Raji (cell line): ENCODE data around the gene PARVB.

ENCODE experiments used
- POLR2A ChIP-seq: IDR thresholded peaks from 2 replicates; pipeline ENCODE4 v1.6.1; 2011; ENCODE audit warnings: low read depth, low read length, control low read depth; ENCODE audit not compliant: insufficient read depth

Gene PARVB

DNA sequence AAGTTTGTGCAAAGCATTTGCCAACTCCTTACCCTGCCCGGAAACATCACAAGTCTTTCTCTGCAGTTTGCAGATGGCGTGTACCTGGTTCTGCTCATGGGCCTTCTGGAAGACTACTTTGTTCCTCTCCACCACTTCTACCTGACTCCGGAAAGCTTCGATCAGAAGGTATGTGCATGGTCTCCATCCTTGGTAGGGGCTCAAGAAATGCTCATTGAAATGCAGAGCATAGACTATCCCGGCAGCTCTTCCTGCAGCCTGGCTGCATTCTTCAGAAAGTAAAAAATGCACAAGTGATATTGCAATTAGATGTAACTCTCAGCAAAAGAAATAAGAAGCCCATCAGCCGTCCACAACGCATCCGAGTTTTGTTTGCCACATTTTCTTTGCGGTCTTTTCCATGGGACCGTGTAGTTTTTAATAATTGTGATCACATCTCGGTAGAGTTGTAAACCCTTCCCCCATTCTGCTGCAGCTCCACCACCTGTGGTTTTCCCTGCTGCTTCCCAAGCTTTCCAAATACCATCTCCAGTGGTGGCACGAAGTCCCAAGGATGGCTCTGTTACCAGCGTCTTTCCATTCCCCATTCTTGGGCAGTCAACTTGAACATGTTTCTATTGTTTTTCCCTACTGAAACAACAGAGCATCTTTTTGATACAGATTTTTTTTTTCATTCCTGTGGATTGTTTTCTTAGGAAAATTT is 134.0 kb downstream of the PARVB start:
- no peak for TF ChIP-seq POLR2A

DNA sequence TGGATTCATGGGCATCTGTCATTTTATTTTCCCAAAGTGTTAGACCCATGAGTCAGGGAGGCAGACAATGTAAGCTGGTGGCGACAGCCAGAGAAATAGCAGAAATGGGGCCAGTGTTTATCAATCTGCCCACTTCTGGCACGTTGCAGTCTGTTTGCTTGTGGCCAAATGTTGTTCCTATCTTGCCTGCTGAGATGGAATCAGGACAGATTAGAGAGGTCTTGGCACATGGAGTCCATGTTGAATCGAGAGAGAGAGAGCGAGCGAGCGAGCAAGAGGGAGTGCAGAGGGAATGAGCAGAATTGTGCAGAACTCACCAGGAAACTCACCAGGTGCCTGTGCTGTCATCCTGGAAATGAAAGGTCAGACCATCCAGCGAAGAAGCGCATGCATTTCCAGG is 134.7 kb downstream of the PARVB start:
- TF ChIP-seq POLR2A: no peak

DNA sequence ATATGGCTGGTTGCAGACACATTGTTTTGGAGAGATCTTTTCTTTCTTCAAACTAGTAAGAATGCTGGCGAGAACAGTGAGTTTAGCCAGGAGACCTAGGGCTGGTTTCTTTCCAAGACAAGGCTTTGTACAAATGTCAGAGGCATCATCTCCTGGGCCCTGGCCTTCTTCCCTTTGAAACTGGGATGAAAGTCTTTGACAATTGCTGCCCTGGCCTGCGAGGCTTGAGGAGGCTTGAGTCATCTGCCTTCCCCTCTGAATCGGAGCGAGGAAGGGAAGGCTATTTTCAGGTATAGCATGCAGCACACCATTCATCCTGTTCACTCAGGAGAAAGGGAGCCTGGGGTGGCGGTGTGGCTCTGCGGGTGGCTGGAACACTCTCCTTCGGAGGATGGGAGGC is 135.1 kb downstream of the PARVB start:
- TF ChIP-seq POLR2A: no peak

DNA sequence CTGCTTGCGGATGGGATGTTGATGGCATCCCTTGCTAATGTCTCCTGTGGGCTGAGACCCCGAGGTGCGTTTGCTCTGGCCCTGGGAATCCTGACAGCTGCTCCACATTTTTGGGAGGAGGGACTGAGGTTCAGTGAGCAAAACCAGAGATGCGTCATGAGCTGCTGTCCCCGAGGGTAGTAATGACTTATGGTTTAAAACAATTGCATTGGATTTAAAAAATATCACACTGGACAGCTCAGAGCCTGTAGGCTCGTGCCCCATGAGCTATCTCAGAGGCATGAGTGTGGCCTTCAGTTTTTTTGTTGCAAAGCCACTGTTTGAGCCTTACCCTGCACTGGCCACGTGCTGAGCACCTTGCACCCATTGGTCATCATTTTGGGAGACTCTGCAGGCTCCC is 135.7 kb downstream of the PARVB start:
- TF ChIP-seq POLR2A: no peak

DNA sequence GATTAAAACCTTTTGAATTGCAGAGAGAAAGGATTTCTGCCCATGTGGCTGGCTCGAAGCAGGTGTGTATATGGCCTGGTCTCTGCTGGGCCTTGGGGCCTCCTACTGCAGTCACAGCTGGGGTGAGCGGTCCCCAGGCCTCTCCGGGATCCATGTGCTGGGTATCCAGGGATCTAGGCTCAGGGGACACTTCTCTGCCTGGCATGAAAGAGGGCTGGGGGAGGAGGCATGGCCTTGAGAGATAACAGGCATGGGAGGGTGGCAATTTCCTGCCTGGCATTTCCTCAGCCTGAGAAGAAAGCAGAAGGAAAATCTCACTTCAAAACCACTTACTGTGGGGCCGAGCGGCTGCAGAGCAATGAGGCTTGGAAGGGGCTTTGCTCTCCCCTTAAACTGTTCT is 136.3 kb downstream of the PARVB start:
- no peak for TF ChIP-seq POLR2A

DNA sequence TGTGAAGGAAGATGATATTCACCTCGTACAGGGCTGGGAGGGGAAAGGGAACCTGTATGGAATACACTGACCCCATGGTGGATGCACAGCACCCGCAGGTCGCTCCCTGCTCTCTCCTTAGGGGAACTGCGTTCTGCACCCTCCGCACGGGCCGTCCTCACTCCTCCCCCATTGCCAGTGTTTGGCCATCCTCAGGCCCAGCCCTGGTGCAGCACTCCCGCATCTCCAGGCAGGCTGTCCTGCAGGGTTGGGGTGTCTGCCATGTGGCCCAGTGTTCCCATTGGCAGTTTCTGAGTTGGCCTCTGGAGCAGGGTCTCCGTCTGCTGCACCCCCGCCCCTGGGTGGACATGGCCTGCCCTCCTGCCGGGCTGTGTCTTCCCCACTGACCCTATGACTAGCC is 137.6 kb downstream of the PARVB start:
- TF ChIP-seq POLR2A: no peak

DNA sequence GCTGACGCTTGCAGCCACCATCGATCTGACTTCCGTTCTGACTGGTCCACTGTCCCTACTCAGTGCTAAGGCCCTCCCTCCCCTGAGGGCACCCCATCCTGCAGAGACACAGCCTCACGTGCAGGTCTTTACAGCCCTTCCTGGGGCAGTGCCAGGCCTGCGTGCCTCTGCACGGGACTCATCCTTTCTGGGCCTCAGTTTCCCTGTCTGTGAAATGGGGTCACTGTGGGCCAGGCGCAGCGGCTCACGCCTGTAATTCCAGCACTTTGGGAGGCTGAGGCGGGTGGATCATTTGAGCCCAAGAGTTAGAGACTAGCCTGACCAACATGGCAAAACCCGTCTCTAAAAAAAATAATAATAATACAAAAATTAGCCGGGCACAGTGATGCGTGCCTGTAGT is 138.9 kb downstream of the PARVB start:
- TF ChIP-seq POLR2A: no peak

DNA sequence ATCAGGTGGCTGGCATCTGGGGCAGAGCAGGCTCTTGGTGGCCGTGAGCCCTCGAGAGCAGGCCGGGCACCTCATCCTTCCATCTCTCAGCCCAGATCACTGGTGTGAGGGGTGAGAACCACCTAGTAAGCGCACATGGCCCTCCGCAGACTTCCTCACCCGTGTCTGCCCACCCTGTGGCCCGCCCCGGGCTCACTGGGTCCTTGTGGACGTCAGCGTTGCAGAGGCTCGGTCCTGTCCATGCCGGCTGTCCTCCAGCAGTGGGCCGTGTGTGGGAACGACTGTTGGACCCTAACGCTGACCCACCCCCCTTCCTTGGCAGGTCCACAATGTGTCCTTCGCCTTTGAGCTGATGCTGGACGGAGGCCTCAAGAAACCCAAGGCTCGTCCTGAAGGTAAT is 139.4 kb downstream of the PARVB start:
- TF ChIP-seq POLR2A: no peak

DNA sequence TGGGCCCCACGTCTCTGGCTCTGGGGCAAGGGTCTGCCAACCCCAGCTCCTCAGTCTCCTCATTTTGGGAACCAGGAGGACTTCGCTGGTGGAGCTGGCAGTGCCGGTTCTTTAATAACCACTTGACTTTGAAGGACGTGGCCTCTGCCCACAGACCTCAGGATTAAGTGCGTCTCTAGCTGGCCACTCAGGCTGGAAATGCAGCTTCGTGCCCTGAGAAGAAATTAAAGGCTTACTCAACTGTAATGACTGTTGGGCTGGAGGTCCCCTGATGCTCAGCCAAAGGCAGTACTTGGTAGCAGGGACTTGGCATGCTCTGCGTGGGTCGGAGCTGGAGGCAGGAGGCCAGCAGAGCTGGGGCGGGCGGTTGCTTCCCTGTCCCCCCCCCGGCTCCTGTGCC is 139.9 kb downstream of the PARVB start:
- no peak for TF ChIP-seq POLR2A

DNA sequence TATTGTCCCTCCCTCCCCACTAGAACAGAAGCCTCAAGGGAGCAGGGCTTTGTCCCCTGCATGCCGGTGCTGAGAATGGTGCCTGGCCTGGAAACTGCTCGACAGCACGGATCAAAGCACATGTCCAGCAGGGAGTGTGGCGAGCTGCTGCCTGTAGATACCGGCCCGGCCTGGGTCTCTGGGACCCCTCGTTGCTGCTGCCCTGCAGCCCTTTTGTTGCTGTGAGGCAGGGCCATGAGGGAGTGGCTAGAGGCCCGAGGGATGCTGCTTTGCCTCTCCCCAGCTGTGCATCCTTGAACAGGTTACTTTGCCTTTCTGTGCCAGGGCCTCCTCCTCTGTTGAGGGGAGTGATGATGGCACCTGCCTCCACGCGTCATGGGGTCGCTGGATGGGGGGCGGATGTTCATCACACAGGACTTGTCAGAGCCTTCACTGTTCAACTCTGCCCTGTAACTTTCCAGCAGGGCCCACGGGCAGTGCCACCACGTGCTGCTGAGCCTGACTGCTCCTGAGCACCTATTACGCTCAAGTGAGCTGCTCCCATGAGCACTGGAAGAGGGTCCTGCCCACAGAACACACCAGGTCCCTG is 141.3 kb downstream of the PARVB start:
- TF ChIP-seq POLR2A: no peak

DNA sequence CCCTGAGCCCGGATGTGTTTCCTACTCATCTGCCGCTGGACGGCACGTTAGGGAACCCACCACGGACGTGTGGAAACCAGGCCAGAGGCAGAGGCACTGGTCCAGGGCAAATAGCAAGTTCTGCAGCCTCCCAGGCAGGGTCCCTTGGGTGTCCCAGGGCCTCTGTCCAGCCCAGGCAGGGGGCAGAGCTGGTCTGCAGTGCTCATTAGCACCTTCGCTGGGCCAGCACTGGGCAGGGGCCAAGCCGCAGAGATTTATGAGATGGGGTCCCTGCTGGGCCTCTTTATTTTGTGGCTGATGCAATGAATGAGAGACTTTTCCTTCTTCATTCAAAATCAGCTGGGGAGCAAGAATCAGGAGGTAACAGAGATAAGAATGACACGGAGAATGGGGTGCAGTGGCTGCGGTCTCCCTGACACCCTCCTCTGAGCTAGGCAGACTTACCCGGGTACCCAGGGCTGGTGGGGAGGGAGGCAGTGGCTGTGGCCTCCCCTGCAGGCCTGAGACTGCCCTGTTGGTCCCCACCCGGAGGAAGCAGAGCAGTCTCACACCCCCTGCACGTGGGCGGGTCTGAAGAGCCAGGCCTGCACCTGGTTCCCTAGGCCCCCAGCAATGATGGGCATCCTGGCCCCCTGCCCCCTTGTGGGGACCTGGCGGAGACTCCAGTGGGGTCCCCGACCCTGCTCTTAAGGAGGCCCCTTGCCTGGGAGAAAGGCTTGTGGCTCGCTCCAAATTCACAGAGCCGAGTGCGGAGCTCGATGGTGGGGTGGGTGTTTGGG is 142.6 kb downstream of the PARVB start:
- TF ChIP-seq POLR2A: no peak

DNA sequence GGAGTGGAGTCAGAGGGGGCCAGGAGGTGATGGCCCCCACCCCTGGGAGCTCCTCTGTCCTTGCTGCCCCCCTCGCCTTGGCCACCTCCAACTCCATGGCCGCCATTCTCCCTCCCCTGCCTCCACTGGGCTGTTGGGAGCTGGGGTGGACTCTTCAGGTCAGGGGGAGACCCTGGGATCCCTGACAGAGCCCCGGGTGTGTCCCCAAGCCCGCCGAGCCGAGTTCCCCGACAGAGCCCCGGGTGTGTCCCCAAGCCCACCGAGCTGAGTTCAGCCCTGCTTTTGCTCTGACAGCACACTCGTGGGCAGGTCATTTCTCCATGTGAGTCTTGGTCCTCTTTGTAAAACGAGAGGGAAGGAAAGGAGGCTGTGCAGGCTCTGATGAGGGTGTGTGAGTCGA is 143.4 kb downstream of the PARVB start:
- no peak for TF ChIP-seq POLR2A

DNA sequence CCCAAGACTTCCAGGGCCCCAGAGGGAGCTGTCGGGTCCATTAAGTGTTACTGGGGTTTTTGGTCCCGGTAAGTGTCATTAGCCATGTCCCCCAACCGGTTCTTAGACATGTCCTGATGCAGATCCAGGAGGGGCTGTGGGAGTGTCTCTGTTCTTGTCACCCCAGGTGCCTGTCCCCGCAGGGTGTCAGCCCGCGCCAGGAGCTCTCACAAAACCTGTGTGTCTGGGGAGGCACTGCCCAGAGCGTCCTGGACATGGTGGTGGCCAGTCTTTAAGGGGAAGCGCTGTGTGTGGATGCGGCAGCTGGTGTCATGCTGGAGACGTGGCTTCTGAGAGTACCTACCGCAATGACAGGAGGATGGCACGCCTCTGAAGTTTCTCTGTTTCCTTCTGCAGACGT is 144.1 kb downstream of the PARVB start:
- no peak for TF ChIP-seq POLR2A

DNA sequence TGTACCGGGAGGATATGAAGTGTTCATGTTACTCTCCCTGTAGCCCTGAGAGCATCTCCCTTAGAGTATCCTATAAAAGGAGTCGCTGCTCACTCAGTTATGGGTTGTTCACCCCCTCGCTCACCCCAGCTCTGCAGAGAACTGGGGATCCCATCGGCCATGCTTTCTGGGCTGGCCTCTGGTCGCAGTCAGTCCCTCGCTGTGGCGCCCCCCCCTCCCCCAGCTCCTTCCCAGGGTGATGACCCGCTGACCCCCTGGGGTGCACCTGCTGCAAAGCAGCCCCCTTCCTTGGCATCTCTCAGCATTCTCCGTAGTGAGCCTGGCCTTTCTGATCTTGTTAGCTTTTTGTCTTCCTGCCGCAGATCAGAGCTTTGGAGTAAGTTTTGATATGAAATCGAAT is 146.4 kb downstream of the PARVB start:
- no peak for TF ChIP-seq POLR2A

DNA sequence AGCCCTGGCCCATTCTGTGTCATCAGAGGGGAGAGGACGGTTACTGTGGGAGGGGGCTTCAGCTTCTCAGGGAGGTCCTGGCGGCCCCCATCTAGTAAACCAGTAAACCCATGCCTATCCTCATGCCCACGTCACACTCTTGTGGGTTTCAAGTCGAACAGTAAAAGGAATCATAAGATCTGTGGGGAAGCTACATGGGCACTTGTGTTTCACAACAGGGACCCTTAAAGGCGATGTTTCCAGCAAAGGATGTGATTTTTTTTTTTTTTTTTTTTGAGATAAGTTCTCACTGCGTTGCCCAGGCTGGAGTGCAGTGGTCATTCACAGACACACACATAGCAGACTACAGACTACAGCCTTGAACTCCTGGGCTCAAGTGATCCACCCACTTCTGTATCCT is 147.5 kb downstream of the PARVB start:
- TF ChIP-seq POLR2A: no peak
